Measurements from ENCODE around the gene FRMD1. TPM values are rescaled to one million over a fixed set of nuclear protein-coding genes. Genes with fewer than 3 reads are reported as not detected.

The FRMD1 gene
- total RNA-seq, 1 donor from 2014 or later: not detected

DNA sequence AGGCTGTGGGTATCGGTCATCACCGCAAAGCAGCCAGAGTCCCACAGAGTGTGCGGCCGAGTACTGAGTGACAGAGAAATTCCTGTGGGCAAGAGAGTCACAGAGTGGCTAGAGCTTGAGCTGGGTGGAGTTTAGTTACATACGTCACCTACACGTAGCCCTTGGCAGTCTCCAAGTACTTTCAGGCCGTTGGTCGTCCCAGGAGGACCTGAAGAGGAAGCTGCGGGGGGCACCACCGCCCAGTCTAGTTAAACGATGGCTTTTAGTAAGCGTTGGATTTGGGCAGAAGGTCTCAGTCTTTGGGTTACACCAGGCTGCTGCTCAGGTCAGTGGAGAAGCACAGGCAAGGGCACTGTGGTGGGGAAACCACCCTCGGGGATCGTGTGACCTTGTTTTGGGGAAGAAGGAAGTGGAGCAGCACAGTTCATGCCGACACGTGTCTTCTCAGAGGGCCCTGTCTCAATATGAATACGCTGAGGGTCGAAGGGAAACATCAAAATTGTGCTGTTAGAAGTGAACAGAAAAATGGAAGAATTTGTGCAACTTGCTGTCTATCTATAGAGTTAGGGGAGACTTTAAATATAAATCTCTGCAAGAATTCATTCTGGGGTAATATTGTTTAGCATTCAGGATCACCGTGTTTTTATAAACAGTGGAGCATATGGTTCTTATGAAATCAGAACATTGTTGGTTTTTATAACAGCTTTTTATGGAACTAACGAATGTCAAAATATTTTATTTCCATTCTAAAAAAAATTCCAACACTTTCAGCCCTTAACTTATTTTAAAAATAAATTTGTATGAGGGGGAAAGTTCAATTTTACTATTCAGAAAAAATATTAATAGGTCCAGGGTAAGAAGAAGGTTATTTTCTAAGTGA lies 52.9 kb downstream of the FRMD1 start:
- Histone ChIP-seq H2AFZ (replicated peaks) (no peak overlapping the region), H3K79me2 (ENCODE audit: low read depth) (no peaks in the 10 kb centered on the region), H4K20me1 (ENCODE audit: low read depth) (no peaks in the 10 kb centered on the region), H3K9ac (no peak overlapping the region), H3K9me3 (ENCODE audit: low read depth) (no peaks in the 10 kb centered on the region), H3K4me2 (no peak overlapping the region), H3F3A (ENCODE audit: low read depth) (no peaks in the 10 kb centered on the region), H3K4me1 (peaks cover 5% of the 10 kb centered on the region), H3K36me3 (no peaks in the 10 kb centered on the region), H3K27me3 (no peaks in the 10 kb centered on the region), H3K27ac (no peak overlapping the region), H3K4me3 (no peak overlapping the region)
- H3K4me3 Mint-ChIP-seq: no peak overlapping the region
- H3K27ac Mint-ChIP-seq: no peak overlapping the region
- no peaks in the 10 kb centered on the region for H3K27me3 Mint-ChIP-seq (ENCODE audit: insufficient read depth, low read depth)
- no peak for DNase-seq (ENCODE audit: low spot score)
- H3K4me1 Mint-ChIP-seq: peaks cover 10% of the 10 kb centered on the region
- H3K36me3 Mint-ChIP-seq: no peaks in the 10 kb centered on the region
- TF ChIP-seq, protein P1, sequence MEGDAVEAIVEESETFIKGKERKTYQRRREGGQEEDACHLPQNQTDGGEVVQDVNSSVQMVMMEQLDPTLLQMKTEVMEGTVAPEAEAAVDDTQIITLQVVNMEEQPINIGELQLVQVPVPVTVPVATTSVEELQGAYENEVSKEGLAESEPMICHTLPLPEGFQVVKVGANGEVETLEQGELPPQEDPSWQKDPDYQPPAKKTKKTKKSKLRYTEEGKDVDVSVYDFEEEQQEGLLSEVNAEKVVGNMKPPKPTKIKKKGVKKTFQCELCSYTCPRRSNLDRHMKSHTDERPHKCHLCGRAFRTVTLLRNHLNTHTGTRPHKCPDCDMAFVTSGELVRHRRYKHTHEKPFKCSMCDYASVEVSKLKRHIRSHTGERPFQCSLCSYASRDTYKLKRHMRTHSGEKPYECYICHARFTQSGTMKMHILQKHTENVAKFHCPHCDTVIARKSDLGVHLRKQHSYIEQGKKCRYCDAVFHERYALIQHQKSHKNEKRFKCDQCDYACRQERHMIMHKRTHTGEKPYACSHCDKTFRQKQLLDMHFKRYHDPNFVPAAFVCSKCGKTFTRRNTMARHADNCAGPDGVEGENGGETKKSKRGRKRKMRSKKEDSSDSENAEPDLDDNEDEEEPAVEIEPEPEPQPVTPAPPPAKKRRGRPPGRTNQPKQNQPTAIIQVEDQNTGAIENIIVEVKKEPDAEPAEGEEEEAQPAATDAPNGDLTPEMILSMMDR (IDR thresholded peaks at IDR 0.05): no peak
- TF ChIP-seq EZH2 (IDR thresholded peaks at IDR 0.05) (no peak), EZH2phosphoT487 (IDR thresholded peaks at IDR 0.05) (no peak)
- H3K9me3 Mint-ChIP-seq: no peaks in the 10 kb centered on the region

GRCh38 chr6:168024951-168025510 lies 54.0 kb downstream of the FRMD1 start:
- Histone ChIP-seq H4K20me1 (ENCODE audit: low read depth) (no peaks in the 10 kb centered on the region), H3K9me3 (ENCODE audit: low read depth) (no peaks in the 10 kb centered on the region), H2AFZ (replicated peaks) (no peak overlapping the region), H3K9ac (no peak overlapping the region), H3K4me1 (no peaks in the 10 kb centered on the region), H3K27ac (no peak overlapping the region), H3K79me2 (ENCODE audit: low read depth) (no peaks in the 10 kb centered on the region), H3F3A (ENCODE audit: low read depth) (no peaks in the 10 kb centered on the region), H3K36me3 (no peaks in the 10 kb centered on the region), H3K4me3 (no peak overlapping the region), H3K4me2 (no peak overlapping the region), H3K27me3 (no peaks in the 10 kb centered on the region)
- peaks cover 2% of the 10 kb centered on the region for H3K4me1 Mint-ChIP-seq
- no peak overlapping the region for H3K27ac Mint-ChIP-seq
- H3K27me3 Mint-ChIP-seq (ENCODE audit: insufficient read depth, low read depth): no peaks in the 10 kb centered on the region
- no peak overlapping the region for H3K4me3 Mint-ChIP-seq
- TF ChIP-seq, protein P1 (IDR thresholded peaks at IDR 0.05): no peak
- TF ChIP-seq EZH2phosphoT487 (IDR thresholded peaks at IDR 0.05): no peak
- TF ChIP-seq EZH2 (IDR thresholded peaks at IDR 0.05): no peak
- no peak for DNase-seq (ENCODE audit: low spot score)
- no peaks in the 10 kb centered on the region for H3K36me3 Mint-ChIP-seq
- no peaks in the 10 kb centered on the region for H3K9me3 Mint-ChIP-seq

DNA sequence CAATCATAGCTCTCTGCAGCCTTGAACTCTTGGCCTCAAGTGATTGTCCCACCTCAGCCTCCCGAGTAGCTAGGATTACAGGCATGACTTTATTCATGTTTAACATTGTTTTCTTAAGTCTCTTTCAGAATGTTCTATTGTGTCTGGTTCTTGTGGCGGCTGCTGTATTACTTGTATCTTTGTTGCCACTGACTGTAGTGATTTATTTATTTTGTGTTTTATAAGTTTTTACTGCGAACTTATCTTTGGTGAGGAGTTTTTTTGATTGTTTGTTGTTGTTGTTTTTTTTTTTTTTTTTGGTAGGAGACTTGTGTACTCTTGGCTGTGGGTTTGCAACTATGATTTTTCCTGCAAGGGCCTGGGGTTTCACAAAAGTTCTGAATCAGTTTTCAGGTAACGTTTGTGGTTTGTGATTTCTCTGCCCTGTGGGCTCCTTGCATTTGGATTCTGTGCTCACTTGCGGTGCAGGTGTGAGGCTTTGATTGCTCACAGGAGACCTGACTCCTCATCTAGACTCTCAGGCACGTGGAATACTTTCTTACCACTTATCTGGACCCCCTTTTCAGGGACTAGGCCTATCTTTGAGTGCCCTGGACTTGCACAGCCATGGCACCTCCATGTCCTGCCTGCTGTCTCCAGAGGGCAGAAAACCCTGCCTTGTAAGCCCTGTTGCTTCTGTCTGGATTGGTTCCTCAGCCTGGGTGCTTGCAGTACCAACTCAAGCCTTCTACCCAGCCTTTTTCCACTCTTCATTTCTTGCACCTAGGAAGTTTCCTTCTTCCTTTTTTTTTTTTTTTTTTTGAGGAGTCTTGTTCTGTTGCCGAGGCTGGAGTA lies 56.3 kb downstream of the FRMD1 start:
- Histone ChIP-seq H3K4me2 (no peak overlapping the region), H3K27ac (no peak overlapping the region), H2AFZ (replicated peaks) (no peak overlapping the region), H3K9me3 (ENCODE audit: low read depth) (no peaks in the 10 kb centered on the region), H3K79me2 (ENCODE audit: low read depth) (no peaks in the 10 kb centered on the region), H3K4me1 (no peaks in the 10 kb centered on the region), H3K27me3 (no peaks in the 10 kb centered on the region), H3F3A (ENCODE audit: low read depth) (no peaks in the 10 kb centered on the region), H4K20me1 (ENCODE audit: low read depth) (no peaks in the 10 kb centered on the region), H3K9ac (no peak overlapping the region), H3K36me3 (no peaks in the 10 kb centered on the region), H3K4me3 (no peak overlapping the region)
- H3K4me1 Mint-ChIP-seq: no peaks in the 10 kb centered on the region
- no peaks in the 10 kb centered on the region for H3K27me3 Mint-ChIP-seq (ENCODE audit: insufficient read depth, low read depth)
- H3K27ac Mint-ChIP-seq: no peak overlapping the region
- no peak for DNase-seq (ENCODE audit: low spot score)
- no peak for TF ChIP-seq EZH2phosphoT487 (IDR thresholded peaks at IDR 0.05)
- TF ChIP-seq, protein P1 (IDR thresholded peaks at IDR 0.05): no peak
- TF ChIP-seq EZH2 (IDR thresholded peaks at IDR 0.05): no peak
- H3K9me3 Mint-ChIP-seq: peaks cover 9% of the 10 kb centered on the region
- no peaks in the 10 kb centered on the region for H3K36me3 Mint-ChIP-seq
- no peak overlapping the region for H3K4me3 Mint-ChIP-seq

Data from neural progenitor cell (in vitro differentiated cells).